IPS DF 6.9 (cell line): ENCODE data around the gene MYMK.

Experiments used
- DNase-seq: peaks from one replicate; pipeline ENCODE4 v3.0.0-alpha.2; 2013; ENCODE audit warnings: low read depth, low spot score
- H3K27ac ChIP-seq: one replicate; pipeline ENCODE4 v1.5.1; 2013; ENCODE audit warnings: low read length, control low read depth
- H3K27me3 ChIP-seq: 2 replicates; pipeline ENCODE4 v1.6.1; 2013; ENCODE audit warnings: mild to moderate bottlenecking, low read length; ENCODE audit not compliant: control insufficient read depth, insufficient read depth
- H3K36me3 ChIP-seq: 2 replicates; pipeline ENCODE4 v1.6.1; 2013; ENCODE audit warnings: low read length; ENCODE audit not compliant: control insufficient read depth, insufficient read depth
- H3K4me1 ChIP-seq: 2 replicates; pipeline ENCODE4 v1.6.1; 2013; ENCODE audit warnings: low read length; ENCODE audit not compliant: control insufficient read depth, insufficient read depth
- H3K4me3 ChIP-seq: 2 replicates; pipeline ENCODE4 v1.5.1; 2013; ENCODE audit warnings: mild to moderate bottlenecking, low read length
- H3K9me3 ChIP-seq: 2 replicates; pipeline ENCODE4 v1.6.1; 2013; ENCODE audit warnings: low read length, inconsistent platforms; ENCODE audit not compliant: control insufficient read depth, insufficient read depth
- WGBS: extraction: QIAGEN DNeasy Blood & Tissue Kit; methylation state at CpG from one replicate; pipeline ENCODE4 v1.1.7; 2013; ENCODE audit warnings: mixed read lengths, missing lambda C conversion rate; ENCODE audit not compliant: insufficient read length, insufficient coverage; 5-methylcytosine and 5-hydroxymethylcytosine counted together

Gene MYMK

DNA sequence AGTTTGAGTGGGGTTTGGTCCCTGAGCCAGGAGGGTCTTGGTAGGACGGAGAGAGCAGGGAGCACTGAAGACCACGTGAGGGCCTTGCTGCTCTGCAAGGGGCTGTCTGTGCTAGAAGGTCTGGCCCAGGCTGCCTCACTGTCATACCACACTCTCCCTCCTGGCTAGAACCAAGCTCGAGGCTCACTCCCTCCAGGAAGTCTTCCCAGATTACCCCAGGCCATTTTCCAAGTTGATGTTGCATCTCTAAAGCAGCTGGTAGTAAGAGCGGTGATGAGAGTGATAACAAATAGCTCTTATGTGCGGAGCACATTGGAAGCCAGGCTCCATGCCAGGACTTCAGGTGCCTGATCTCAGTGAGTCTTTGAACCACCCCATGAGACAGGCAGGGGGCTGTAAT is 6.6 kb downstream of the MYMK start:
- Histone ChIP-seq H3K4me3 (no peak overlapping the region), H3K36me3 (no peaks in the 10 kb centered on the region; the same call in 1 of the 2 replicates), H3K9me3 (no peaks in the 10 kb centered on the region), H3K27me3 (no peaks in the 10 kb centered on the region), H3K4me1 (peaks cover 2% of the 10 kb centered on the region; the same call in 1 of the 2 replicates), H3K27ac (no peak overlapping the region)
- WGBS = no CpG with 5 or more reads among the region's 5 CpGs
- DNase-seq = no peak

DNA sequence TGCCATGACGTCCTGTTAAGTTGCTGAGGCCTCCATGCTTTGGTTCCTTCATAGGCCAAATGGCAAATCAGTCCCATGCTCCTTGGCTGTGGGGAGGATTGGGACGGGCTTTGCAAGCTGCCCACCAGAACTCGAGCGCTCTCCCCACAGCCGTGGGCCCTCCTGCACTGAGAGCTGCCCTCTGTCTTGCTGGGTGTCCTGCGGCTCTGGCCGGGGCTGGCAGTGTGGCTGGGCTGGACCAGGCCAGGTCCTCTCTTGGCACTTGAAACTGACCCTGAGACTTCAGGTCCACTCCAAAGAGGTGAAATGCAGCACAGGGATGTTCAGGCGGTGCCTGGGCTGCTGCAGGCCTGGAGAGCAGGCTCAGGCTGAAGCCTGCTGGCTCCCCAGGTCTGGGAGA is 7.0 kb downstream of the MYMK start:
- Histone ChIP-seq H3K27ac (no peak overlapping the region), H3K9me3 (no peaks in the 10 kb centered on the region), H3K27me3 (no peaks in the 10 kb centered on the region), H3K36me3 (no peaks in the 10 kb centered on the region; the same call in 1 of the 2 replicates), H3K4me3 (no peak overlapping the region), H3K4me1 (peaks cover 5% of the 10 kb centered on the region; the same call in 1 of the 2 replicates)
- WGBS = no CpG with 5 or more reads among the region's 8 CpGs
- DNase-seq = no peak

DNA sequence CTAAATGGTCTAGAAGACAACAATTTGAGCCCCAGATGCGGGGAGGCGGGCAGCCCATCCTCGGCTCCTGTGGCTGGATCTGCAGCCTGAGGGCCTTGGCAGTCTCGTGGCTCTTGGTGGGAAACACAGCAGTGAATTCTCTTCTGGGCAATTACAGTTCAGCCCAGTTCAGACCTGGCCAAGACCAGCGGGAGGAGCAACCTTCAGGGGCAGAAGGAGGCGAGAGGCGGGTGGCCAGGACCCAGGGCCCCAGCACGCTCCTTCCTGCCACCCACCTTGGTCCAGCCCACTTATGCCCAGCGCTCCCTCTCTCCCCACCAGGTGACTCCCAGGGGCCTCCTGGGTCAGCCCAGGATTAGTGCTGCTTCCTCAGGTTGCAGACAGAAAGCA is 7.8 kb downstream of the MYMK start:
- DNase-seq = no peak
- Histone ChIP-seq H3K27ac (no peak overlapping the region), H3K36me3 (no peaks in the 10 kb centered on the region; the same call in 1 of the 2 replicates), H3K4me3 (no peak overlapping the region), H3K4me1 (peaks cover 8% of the 10 kb centered on the region), H3K27me3 (no peaks in the 10 kb centered on the region), H3K9me3 (no peaks in the 10 kb centered on the region)
- no CpG with 5 or more reads among the region's 9 CpGs for WGBS

DNA sequence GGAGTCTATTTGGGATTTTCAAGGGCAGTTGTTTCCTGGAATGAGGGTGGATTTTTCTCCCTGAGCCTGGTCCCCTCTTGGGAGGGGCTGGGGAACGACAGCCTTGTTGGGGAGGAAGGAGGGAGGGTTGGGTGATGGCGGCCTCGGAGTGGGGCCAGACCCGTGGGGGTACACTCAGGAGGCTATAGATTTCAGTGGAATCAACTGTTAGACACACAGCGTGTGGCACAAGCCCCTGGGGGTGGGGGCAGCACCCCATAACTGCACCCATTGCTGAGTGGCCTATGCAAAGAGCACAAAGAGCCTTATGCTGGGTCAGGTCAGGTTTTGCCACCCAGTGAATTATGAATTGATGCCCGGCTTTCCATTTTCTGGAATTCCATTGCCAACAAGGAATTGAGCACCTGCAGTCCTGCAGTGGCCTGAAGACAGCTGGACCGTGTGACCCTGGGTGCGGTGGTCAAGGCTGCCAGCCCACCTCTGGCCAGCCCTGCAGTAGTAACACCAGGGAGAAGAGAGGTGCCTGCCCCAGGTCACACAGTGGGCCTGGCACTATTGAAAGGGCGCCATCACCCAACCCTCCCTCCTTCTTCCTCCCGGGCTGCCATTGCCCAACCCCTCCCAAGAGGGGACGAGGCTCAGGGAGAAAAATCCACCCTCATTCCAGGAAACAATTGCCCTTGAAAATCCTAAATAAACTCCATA is 8.4 kb downstream of the MYMK start:
- no peaks in the 10 kb centered on the region for H3K27me3 ChIP-seq
- H3K4me3 ChIP-seq = no peak overlapping the region
- peaks cover 8% of the 10 kb centered on the region for H3K4me1 ChIP-seq
- no CpG with 5 or more reads among the region's 11 CpGs for WGBS
- no peak for DNase-seq
- H3K27ac ChIP-seq = no peak overlapping the region
- no peaks in the 10 kb centered on the region for H3K9me3 ChIP-seq
- H3K36me3 ChIP-seq = no peaks in the 10 kb centered on the region; the same call in 1 of the 2 replicates

DNA sequence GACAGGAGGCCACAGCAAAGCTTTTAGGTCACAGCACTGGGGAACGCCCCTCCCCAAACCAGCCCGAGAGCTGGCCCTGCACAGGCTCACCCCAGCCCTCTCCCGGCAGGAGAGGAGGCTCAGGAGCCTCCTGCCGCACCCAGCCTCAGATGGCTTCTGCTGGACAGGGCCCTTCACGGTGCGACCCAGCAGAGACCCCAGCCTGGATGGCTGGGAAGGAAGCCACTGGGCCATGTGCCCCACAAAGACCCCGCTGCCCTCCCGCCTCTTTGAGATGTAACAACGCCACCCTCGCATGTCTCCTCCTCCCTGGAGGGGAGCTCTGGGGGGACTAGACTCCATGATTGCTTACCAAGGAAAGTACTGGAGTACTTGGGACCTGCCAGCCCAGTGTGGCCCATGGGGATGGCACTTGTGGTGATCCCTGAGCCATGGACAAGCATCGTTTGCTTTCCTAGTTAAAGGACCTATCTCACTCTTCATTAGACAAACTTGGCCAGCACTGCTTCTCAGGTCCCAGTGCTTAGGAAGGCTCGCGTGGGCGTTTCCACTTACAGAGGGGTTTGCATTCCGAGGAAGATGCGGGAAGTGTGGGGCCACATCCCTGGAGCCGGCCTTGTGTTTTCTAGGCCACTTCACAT is 9.0 kb downstream of the MYMK start:
- H3K36me3 ChIP-seq = no peaks in the 10 kb centered on the region; the same call in 1 of the 2 replicates
- no peak overlapping the region for H3K27ac ChIP-seq
- no peak for DNase-seq
- no peaks in the 10 kb centered on the region for H3K9me3 ChIP-seq
- H3K4me3 ChIP-seq = no peak overlapping the region
- WGBS = no CpG with 5 or more reads among the region's 17 CpGs
- H3K4me1 ChIP-seq = peaks cover 8% of the 10 kb centered on the region
- no peaks in the 10 kb centered on the region for H3K27me3 ChIP-seq

DNA sequence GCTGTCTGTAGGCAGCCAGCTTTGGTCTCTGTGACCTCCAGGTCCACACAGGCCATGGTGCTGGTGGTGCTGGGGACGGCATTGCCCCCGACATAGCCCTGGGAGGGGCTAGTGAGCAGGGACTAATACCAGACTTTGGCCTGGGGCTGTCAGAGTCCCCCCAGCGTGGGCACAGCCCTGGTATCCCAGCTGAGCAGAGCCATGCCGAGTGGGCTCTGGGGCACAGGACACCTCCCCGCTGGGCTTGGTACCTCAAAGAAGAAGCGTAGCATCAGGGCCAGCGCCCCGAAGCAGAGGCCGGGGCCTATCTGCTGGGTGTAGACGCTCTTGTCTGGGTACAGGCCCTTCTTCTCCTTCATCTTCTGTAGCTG is 9.5 kb downstream of the MYMK start:
- no peak for DNase-seq
- no peak overlapping the region for H3K4me3 ChIP-seq
- H3K27me3 ChIP-seq = no peaks in the 10 kb centered on the region
- no peaks in the 10 kb centered on the region for H3K9me3 ChIP-seq
- WGBS = no CpG with 5 or more reads among the region's 10 CpGs
- H3K4me1 ChIP-seq = peaks cover 8% of the 10 kb centered on the region
- H3K36me3 ChIP-seq = no peaks in the 10 kb centered on the region; the same call in 1 of the 2 replicates
- H3K27ac ChIP-seq = no peak overlapping the region

DNA sequence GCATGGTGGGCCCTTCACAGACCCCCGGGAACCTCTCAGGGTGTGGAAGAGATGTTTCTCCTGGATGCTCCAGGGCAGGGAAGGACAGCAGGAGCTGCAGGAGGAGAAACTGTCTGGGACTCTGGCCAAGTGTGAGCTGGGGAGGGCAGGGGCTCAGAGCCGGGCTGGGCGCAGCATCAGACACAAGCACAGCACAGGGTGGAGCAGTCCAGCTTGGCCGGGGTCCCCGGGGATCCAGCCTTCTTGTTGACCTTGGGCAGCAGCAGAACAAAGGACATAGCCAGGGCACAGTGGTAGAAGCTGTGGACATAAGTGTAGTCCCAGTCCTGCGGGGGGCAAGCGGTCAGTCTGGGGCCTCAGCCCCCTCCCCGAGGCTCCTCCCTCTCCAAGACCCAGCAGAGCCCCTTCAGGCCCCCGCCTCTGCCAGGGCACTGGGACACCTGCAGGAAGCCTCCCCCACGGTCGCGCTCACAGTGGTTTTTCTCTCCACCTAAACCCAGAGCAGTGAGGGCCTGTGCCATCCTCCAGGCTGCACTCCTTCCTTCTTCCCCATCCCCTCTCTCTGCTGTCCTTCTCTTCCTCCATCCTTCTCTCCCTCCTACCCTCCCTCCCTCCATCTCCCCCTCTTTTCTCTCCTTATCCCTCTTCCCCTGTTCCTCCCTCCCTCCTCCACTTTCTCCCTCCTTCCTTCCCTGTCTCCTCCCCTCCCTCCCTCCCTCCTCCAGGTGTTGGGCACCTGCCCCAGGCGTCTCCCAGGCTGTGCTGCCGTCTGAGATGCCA is 10.1 kb downstream of the MYMK start:
- no peak for DNase-seq
- no peaks in the 10 kb centered on the region for H3K9me3 ChIP-seq
- no peaks in the 10 kb centered on the region for H3K27me3 ChIP-seq
- no CpG with 5 or more reads among the region's 14 CpGs for WGBS
- H3K27ac ChIP-seq = no peak overlapping the region
- no peaks in the 10 kb centered on the region; the same call in 1 of the 2 replicates for H3K36me3 ChIP-seq
- peaks cover 9% of the 10 kb centered on the region for H3K4me1 ChIP-seq
- no peak overlapping the region for H3K4me3 ChIP-seq

DNA sequence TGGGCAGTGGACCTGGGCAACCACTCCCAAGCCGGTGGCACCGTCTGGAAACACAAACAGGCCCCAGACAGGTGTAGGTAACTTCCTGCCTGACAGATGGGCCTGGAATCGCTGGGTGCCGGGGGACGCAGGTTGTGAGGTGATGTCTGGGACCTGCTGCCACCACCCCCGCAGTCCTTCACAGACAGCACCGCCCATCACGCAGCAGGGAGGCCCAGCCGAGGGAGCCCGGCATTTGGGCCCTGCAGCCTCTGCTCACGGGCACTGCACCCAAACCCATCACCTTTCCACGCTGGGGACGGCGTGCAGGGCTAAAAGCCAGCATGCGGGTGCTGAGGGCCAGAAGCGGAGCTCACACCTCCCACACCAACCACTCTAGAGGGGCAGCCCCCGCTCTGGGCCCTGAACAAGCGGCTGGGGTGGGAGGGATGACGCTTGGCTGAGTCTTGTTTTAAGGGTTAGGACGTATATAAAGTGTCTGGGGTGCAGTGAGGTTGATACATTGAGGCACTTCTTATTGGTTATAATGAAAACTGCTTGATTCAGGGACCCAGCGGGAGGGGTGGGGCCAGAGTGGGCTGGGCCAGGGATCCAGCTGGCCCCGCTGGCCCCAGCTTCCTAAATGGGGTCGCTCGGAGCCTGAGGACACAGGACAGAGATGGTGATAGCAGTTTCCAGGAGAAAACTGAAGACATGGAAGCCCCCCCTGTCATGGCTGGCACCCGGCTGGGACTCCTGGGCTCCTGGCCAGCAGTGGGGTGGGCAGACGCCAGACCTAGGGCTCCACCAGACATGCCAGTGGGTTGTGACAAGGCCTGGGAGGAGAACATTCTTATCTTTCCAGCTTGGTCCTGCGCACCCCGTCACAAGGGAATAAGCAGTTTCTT is 11.3 kb downstream of the MYMK start:
- peaks cover 11% of the 10 kb centered on the region for H3K4me1 ChIP-seq
- no peak overlapping the region for H3K27ac ChIP-seq
- WGBS = no CpG with 5 or more reads among the region's 28 CpGs
- H3K4me3 ChIP-seq = no peak overlapping the region
- H3K27me3 ChIP-seq = no peaks in the 10 kb centered on the region
- DNase-seq = no peak
- no peaks in the 10 kb centered on the region for H3K9me3 ChIP-seq
- no peaks in the 10 kb centered on the region; the same call in 1 of the 2 replicates for H3K36me3 ChIP-seq

DNA sequence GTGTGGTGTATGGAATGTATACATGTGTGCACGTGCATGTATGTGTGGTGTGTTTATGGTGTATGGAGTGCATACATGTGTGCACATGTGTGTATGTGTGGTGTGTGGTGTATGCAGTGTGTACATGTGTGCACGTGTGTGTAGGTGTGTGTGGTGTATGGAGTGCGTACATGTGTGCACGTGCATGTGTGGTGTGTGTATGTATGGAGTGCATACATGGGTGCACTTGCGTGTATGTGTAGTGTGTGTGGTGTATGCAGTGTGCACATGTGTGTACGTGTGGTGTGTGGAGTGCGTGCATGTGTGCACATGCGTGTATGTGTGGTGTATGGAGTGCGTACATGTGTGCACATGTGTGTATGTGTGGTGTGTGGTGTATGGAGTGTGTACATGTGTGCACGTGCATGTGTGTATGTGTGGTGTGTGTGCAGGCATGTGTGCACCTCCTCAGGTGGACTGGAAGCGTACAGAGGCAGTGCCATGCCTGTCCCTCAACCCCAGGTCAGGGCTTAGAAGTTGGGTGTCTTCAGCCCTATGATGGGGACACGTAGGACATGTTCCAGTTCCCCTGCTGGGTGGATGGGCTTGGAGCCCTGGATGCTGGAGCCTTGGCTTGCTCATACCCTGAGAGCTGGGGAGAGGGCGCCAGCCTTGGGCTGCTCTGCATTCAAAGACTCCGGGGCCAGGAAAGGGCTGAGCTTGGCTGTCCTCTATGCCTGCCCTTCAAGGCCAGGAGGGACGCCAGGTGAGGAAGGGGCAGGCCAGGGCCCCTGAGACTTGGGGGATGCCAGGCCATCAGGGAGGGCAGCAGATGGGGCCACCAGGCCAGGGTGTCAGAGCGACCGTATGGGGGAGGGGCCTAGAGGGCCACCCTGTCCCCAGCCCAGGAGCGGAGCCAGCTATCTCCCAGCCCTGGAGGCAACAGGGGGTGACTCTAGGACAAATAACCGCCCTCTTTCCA is 12.2 kb downstream of the MYMK start:
- Histone ChIP-seq H3K36me3 (no peaks in the 10 kb centered on the region; the same call in 1 of the 2 replicates), H3K9me3 (no peaks in the 10 kb centered on the region), H3K4me1 (peaks cover 11% of the 10 kb centered on the region), H3K27me3 (no peaks in the 10 kb centered on the region), H3K4me3 (no peak overlapping the region), H3K27ac (no peak overlapping the region)
- WGBS = no CpG with 5 or more reads among the region's 19 CpGs
- no peak for DNase-seq
